Spinal cord (tissue), 10 donors: ENCODE measurements around the gene TBC1D22A. TPM values are rescaled to one million over a fixed set of nuclear protein-coding genes. Genes with fewer than 3 reads are reported as not detected.
"Not testable (repeated sequence)": the region's sequence is repeated elsewhere in the genome, so short reads cannot be mapped to it uniquely, and the experiment has no call there.

Source experiments
- DNase-seq, 6 donors: peaks; one replicate each; pipeline versions ENCODE4 v3.0.0 to v3.0.0-alpha.2; 2013 to 2015; ENCODE audit warnings: low spot score in 6 of 6, low read depth in 4 of 6
- H3K27ac ChIP-seq: one replicate; pipeline ENCODE4 v1.5.1; 2013; ENCODE audit warnings: low read depth, low read length, control low read depth
- H3K27me3 ChIP-seq: one replicate; pipeline ENCODE4 v1.6.1; 2013; ENCODE audit warnings: low read length; ENCODE audit not compliant: control insufficient read depth, insufficient read depth
- H3K36me3 ChIP-seq: one replicate; pipeline ENCODE4 v1.6.1; 2013; ENCODE audit warnings: low read length; ENCODE audit not compliant: control insufficient read depth, insufficient read depth
- H3K4me1 ChIP-seq: one replicate; pipeline ENCODE4 v1.6.1; 2013; ENCODE audit warnings: low read length; ENCODE audit not compliant: control insufficient read depth, insufficient read depth
- H3K4me3 ChIP-seq: one replicate; pipeline ENCODE4 v1.5.1; 2013; ENCODE audit warnings: low read depth, low read length, control low read depth
- H3K9me3 ChIP-seq: one replicate; pipeline ENCODE4 v1.6.1; 2013; ENCODE audit warnings: low read length; ENCODE audit not compliant: control insufficient read depth, insufficient read depth
- WGBS: methylation state at CpG from one replicate; pipeline ENCODE4 v1.1.5; 2013; ENCODE audit warnings: missing lambda C conversion rate; ENCODE audit not compliant: insufficient coverage; 5-methylcytosine and 5-hydroxymethylcytosine counted together
- polyA plus RNA-seq, 2 donors: library from polyadenylated mRNA; unstranded; fragments of 120-200 nt; gene quantifications; one replicate each; pipeline ENCODE4 v1.2.1, GENCODE V29; 2013; ENCODE audit not compliant: insufficient read length in 2 of 2
- total RNA-seq, 2 donors: library from RNA; depleted of rRNA in 1 of 2; stranded (reverse); fragments of 120-200 nt in 1 of 2; fragments of >200 nt in 1 of 2; gene quantifications; one replicate each; pipeline versions ENCODE4 v1.2.3 to v1.2.4, GENCODE V29; 2013 to 2014
- donor health status: healthy.

The TBC1D22A gene
- total and polyA plus RNA-seq, 4 donors, result 7.1 to 14.6 (median 10.8) TPM

GRCh38 chr22:46777609-46777970 lies 15.1 kb downstream of the TBC1D22A start:
- H3K9me3 ChIP-seq, result no peaks in the 10 kb centered on the region
- no peak overlapping the region for H3K27ac ChIP-seq
- no peak overlapping the region for H3K4me3 ChIP-seq
- no peaks in the 10 kb centered on the region for H3K27me3 ChIP-seq
- peaks cover 42% of the 10 kb centered on the region for H3K4me1 ChIP-seq
- WGBS, result 8% methylated on average over 4 of the region's 11 CpGs
- DNase-seq, result peak in 2 of 6 donors; percentile 52 to 71
- peaks cover 12% of the 10 kb centered on the region for H3K36me3 ChIP-seq

- WGBS, result 83% methylated on average over 1 of the region's 4 CpGs
Observed at GRCh38 chr22:46779023-46779422, 16.6 kb downstream of the TBC1D22A start.

GRCh38 chr22:46779651-46780050 lies 17.2 kb downstream of the TBC1D22A start:
- Histone ChIP-seq H3K27me3 (no peaks in the 10 kb centered on the region), H3K4me3 (no peak overlapping the region), H3K9me3 (no peaks in the 10 kb centered on the region), H3K27ac (no peak overlapping the region), H3K36me3 (peaks cover under 1% of the 10 kb centered on the region), H3K4me1 (peaks cover 32% of the 10 kb centered on the region)
- no peak for DNase-seq
- WGBS, result 90% methylated on average over 7 of the region's 9 CpGs

More at GRCh38 chr22:46779023-46779422, 16.6 kb downstream of the TBC1D22A start:
- peaks cover 39% of the 10 kb centered on the region for H3K4me1 ChIP-seq
- no peaks in the 10 kb centered on the region for H3K9me3 ChIP-seq
- H3K27ac ChIP-seq, result no peak overlapping the region
- no peaks in the 10 kb centered on the region for H3K27me3 ChIP-seq
- H3K4me3 ChIP-seq, result no peak overlapping the region
- H3K36me3 ChIP-seq, result peaks cover 6% of the 10 kb centered on the region
- DNase-seq, result no peak

- Histone ChIP-seq H3K27ac (no peak overlapping the region), H3K4me1 (peaks cover 25% of the 10 kb centered on the region)
- 88% methylated on average over 9 of the region's 9 CpGs for WGBS
Observed at GRCh38 chr22:46780453-46780852, 18.0 kb downstream of the TBC1D22A start.

GRCh38 chr22:46781291-46781690 lies 18.8 kb downstream of the TBC1D22A start:
- DNase-seq, result no peak
- Histone ChIP-seq H3K27me3 (no peaks in the 10 kb centered on the region), H3K27ac (no peak overlapping the region), H3K4me1 (peaks cover 16% of the 10 kb centered on the region), H3K4me3 (no peak overlapping the region), H3K9me3 (peaks cover 1% of the 10 kb centered on the region), H3K36me3 (no peaks in the 10 kb centered on the region)
- 100% methylated on average over 9 of the region's 9 CpGs for WGBS

More at GRCh38 chr22:46780453-46780852, 18.0 kb downstream of the TBC1D22A start:
- Histone ChIP-seq H3K36me3 (no peaks in the 10 kb centered on the region), H3K4me3 (no peak overlapping the region), H3K27me3 (no peaks in the 10 kb centered on the region), H3K9me3 (no peaks in the 10 kb centered on the region)
- no peak for DNase-seq

GRCh38 chr22:46782200-46782599 lies 19.8 kb downstream of the TBC1D22A start:
- H3K27ac ChIP-seq, H3K36me3 ChIP-seq, H3K27me3 ChIP-seq, H3K4me3 ChIP-seq, H3K9me3 ChIP-seq, DNase-seq, H3K4me1 ChIP-seq: not testable (repeated sequence)
- 90% methylated on average over 6 of the region's 10 CpGs for WGBS

GRCh38 chr22:46783721-46784120 lies 21.3 kb downstream of the TBC1D22A start:
- no peak overlapping the region for H3K4me3 ChIP-seq
- no peak overlapping the region for H3K27ac ChIP-seq
- H3K4me1 ChIP-seq, result no peaks in the 10 kb centered on the region
- no peaks in the 10 kb centered on the region for H3K27me3 ChIP-seq
- DNase-seq, result no peak
- no peaks in the 10 kb centered on the region for H3K36me3 ChIP-seq
- peaks cover 2% of the 10 kb centered on the region for H3K9me3 ChIP-seq
- no CpG with 5 or more reads among the region's 3 CpGs for WGBS

GRCh38 chr22:46788441-46789172 lies 26.2 kb downstream of the TBC1D22A start:
- H3K9me3 ChIP-seq, result peaks cover 2% of the 10 kb centered on the region
- H3K36me3 ChIP-seq, result peaks cover 16% of the 10 kb centered on the region
- no peak overlapping the region for H3K27ac ChIP-seq
- H3K27me3 ChIP-seq, result no peaks in the 10 kb centered on the region
- H3K4me3 ChIP-seq, result no peak overlapping the region
- no peak for DNase-seq
- H3K4me1 ChIP-seq, result peaks cover 21% of the 10 kb centered on the region
- 78% methylated on average over 6 of the region's 9 CpGs for WGBS

- peaks cover 30% of the 10 kb centered on the region for H3K36me3 ChIP-seq
- H3K9me3 ChIP-seq, result peaks cover 2% of the 10 kb centered on the region
- no peak overlapping the region for H3K4me3 ChIP-seq
- no peak for DNase-seq
- no peak overlapping the region for H3K27ac ChIP-seq
- WGBS, result 89% methylated on average over 10 of the region's 10 CpGs
- H3K27me3 ChIP-seq, result no peaks in the 10 kb centered on the region
- H3K4me1 ChIP-seq, result peaks cover 21% of the 10 kb centered on the region
Observed at GRCh38 chr22:46789992-46790391, 27.5 kb downstream of the TBC1D22A start.

- Histone ChIP-seq H3K27me3 (no peaks in the 10 kb centered on the region), H3K36me3 (peaks cover 39% of the 10 kb centered on the region), H3K27ac (no peak overlapping the region), H3K4me3 (no peak overlapping the region), H3K4me1 (peaks cover 24% of the 10 kb centered on the region), H3K9me3 (peaks cover under 1% of the 10 kb centered on the region)
- DNase-seq, result no peak
- 66% methylated on average over 8 of the region's 13 CpGs for WGBS
Observed at GRCh38 chr22:46791201-46791731, 28.8 kb downstream of the TBC1D22A start.
